ENCODE results near the gene TM4SF5. TPM values are rescaled to one million over a fixed set of nuclear protein-coding genes. Genes with fewer than 3 reads are reported as not detected.

TM4SF5 gene
- 1.1 TPM for polyA plus RNA-seq (ENCODE audit: insufficient read length)
- long read RNA-seq, donor 1, result 0 reads
- long read RNA-seq, donor 2, partial matches to known transcripts, result 0 of 2 reads
- long read RNA-seq, donor 2, other reads (novel, unspliced or antisense), result 0 of 2 reads
- long read RNA-seq, donor 3, partial matches to known transcripts, result 0 of 3 reads
- long read RNA-seq, donor 3, other reads (novel, unspliced or antisense), result 0 of 3 reads
- long read RNA-seq, donor 4, result 0 reads
- long read RNA-seq, donor 5, result 0 reads
- long read RNA-seq, donor 6, partial matches to known transcripts, result 0 of 2 reads
- long read RNA-seq, donor 6, other reads (novel, unspliced or antisense), result 0 of 2 reads
- long read RNA-seq, donor 7, partial matches to known transcripts, result 0 of 3 reads
- long read RNA-seq, donor 7, other reads (novel, unspliced or antisense), result 0 of 3 reads
- long read RNA-seq, donor 8, result 0 reads

DNA sequence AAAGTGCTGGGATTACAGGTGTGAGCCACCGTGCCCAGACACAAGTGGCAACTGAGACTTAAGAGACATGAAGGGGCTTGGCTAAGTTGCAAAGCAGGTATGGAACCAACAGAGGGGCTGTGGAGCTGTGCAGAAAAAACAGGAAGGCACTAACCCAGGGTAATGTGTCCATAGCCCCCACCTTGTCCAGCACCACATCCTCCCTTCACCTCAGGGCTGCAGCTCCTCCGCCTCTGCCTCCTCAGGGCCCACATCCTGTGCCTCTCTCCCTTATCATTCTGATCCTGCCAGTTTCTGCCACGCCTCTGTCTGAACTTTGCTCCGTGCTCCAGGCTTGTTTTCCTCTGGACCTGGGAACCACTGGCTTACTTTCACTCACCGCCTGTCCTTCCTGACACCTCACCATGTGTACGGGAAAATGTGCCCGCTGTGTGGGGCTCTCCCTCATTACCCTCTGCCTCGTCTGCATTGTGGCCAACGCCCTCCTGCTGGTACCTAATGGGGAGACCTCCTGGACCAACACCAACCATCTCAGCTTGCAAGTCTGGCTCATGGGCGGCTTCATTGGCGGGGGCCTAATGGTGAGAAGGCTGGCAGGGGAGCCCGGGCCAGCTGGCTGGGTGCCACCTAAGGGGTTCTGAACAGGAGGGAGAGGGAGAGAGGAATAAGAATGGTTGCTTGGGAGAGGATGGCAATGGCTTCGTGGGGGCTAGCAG lies at the start of gene TM4SF5:
Gene TM4SF5, plus strand, starts transcription at position 368 of the 716 bp plus-strand sequence. Its CDS starts 37 bp downstream, at position 405.
- no peak for DNase-seq

- DNase-seq, result no peak
These were observed 48.9 kb upstream of the TM4SF5 start for GRCh38 chr17:4722678-4723240.

DNA sequence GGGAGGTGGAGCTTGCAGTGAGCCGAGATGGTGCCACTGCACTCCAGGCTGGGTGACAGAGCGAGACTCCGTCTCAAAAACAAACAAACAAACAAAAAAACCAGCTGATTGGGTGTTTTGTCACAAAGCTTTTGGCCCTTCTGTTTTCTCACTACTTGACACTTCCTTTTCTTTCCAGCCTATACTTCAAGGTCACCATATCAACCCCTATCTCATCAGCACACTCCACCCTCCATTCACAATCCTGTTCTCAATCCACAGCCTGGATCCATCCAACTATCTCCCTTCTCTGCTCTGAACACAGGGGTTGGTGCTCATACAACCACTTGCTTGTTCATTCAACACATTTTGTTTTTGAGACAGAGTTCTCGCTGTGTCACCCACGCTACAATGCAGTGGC lies 47.0 kb upstream of the TM4SF5 start:
- no peak for DNase-seq

- no peak for DNase-seq
These were observed 45.9 kb upstream of the TM4SF5 start for GRCh38 chr17:4725646-4726310.

DNA sequence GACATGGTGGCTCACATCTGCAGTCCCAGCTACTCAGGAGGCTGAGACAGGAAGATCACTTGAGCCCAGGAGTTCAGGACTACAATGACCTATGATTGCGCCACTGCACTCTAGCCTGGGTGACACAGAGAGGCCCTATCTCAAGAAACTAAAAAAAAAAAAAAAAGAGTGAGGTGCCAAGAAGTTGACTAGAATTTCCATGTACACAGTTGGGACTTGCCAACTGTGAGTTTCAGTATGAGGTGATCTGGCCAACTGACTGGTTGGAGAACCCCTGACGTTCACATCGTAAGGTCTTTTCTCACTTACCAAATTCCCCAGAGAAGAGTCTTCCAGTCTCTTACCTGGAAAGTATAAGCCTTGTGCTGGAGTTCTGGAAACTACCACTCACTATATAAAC lies 43.6 kb upstream of the TM4SF5 start:
- DNase-seq, result no peak

DNA sequence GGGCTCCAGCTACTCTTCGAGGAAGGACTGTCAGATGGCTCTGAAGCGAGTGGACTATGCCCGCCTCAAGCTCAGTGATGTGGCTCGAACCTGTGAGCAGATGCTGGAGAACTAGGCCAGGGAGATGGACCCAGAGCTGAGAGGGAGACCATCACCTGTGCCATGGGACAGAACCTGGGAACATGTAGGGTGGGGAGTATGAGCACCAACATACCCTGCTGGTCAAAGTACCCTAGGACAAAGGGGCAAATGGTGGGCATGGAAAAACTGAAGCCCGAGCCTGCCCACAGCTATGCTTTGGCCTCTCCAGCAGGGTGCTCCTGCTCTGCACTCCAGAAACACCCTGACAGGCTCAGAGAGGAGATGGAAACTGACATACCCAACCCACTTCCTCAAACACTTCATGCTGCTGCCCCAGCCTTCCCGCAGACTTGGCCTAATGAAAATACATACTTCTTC lies 38.6 kb upstream of the TM4SF5 start:
- DNase-seq, result no peak

DNA sequence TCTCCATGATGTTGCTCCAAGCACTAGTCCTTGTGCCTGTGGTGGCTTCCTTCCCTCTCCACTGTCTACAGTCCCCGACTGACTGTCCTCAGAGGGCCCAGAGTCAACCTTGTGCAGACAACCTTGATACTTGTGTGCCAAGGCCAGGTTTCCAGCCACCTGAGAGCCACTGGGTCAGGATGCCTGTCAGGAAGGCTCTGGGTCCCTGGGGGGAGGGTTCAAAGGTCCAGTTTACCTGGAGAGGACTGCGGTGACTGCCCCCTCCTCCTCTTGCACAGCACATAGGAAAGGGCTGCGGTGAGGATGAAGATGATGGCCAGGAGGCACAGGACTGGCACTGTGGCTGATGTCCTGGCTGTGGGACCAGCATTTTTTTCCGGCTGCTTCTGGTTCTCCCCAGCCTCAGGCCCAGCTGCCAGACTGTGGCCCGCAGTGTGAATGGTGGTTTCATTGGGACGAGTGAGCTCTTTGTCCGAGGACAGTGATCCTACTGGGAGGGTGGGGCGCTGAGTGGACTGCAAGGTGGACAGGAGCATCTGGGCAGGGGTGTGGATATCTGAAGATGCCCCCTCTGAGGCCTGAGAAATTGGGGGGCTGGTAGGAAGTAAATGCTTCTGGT lies 36.7 kb upstream of the TM4SF5 start:
- DNase-seq, result no peak

DNA sequence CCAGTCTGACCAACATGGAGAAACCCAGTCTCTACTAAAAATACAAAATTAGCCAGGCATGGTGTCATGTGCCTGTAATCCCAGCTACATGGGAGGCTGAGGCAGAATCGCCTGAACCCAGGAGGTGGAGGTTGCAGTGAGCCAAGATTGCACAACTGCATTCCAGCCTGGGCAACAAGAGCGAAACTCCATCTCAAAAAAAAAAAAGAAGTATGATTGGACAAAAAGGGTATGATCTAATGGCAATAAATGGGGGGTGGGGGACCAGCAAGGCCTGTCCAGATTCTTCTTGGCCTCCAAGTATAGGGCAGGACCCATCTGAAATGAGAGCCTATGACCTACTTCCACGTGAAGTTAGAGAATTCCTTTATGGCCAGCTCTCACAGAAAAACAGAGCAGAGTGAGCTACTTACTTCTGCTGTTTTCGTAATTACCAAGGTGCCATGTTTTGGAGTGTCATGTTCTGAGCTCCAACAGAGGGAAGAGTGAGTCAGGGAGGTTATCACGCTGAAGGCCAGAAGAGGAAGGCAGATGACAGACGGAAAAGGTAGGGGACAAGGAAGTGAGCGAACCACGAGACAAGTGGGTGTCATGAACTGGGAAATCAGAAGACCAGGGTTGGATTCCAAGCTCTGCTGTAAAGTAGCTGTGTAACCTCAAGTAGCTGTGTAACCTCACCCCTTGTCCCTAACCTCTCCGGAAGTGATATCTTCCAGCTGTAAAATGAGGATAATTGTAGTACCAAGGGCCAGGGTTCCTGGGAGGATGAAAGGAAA lies 35.6 kb upstream of the TM4SF5 start:
- no peak for DNase-seq

DNA sequence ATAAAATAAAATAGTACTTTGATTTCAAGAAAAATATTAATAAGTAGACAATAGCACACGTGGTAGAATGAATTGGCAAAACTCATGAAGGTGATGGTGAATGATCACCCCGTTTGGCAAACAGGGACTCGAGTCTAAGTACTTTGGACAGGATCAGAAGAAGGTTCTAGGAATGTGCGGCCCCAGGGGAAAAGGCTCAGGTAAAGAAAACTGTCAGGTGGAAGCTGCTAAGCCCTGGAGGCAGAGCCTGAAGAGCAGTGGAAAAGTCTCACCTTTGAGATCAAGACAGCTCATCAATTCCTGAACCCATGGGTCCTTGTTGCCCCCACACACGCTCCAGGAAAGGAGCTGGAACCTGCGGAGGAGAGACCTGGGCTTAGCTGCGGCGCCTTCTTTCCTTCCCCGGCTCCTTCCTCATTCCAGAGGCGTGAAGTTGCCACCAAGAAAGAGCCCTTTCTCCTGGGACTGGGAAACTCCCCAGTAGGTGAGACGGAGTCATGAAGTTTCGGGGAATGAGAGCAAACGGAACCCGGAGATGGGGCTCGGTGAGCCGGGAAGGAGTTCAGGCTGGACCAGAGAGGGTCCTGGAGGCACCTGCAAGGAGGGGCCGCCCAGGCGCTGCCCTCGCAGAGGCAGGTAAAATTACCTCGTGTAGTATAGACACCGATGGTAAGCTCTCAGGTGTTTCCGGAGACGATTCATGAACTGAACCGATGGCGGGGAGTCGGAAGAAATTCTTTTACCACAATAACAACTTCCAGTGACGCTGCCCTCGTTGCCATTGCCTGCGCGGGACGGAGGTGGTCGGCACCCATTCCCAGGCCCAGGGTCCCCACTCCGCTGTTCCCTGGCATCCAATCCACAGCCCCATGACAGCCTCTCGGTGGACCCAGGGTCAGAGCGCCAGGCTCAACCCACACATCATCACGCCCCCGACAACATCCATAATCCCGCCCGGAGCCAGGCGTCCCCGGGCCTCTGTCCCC lies 33.3 kb upstream of the TM4SF5 start:
- no peak for DNase-seq

- DNase-seq, result no peak
These were observed 32.3 kb upstream of the TM4SF5 start, which contains the start of the genes CXCL16 and ZMYND15 for GRCh38 chr17:4739122-4740024. Gene CXCL16 (minus strand): TSS chr17:4739928. CDS start chr17:4739339, 589 bp downstream. Gene ZMYND15 (plus strand): TSS chr17:4739833. CDS start chr17:4740549, 716 bp downstream.

GRCh38 chr17:4740025-4740351 lies 31.7 kb upstream of the TM4SF5 start:
- no peak for DNase-seq

GRCh38 chr17:4740584-4740983 lies 31.1 kb upstream of the TM4SF5 start:
- no peak for DNase-seq

DNA sequence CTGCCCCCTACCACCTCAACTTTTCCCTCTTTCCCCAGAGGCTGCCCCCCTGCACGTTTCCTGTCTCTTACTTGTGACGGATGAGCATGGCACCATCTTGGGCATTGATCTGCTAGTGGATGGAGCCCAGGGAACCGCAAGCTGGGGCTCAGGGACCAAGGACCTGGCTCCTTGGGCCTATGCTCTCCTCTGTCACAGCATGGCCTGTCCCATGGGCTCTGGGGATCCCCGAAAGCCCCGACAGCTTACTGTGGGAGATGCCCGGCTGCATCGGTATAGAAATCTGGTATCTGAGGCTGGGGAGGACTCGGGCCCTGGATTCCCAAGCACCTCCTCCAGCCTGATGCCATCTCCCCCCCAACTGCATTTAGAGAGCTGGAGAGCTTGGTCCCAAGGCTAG lies 30.1 kb upstream of the TM4SF5 start:
- no peak for DNase-seq

DNA sequence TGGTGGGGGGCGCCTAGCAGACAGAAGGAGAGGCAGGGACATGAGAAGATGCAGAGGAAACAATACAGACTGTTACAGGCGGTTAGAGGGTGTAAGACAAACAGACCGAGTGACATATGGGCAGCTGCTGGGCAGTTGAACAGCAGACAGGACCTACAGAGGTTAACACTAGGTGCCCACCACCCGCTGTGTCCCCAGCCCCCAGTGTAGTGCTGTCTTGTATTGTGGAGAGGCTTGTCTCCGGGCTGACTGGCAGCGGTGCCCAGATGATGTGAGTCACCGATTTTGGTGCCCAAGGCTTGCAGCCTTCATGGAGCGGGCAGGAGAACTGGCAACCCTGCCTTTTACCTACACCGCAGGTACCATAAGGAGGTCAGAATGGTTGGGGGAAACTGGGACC lies 29.6 kb upstream of the TM4SF5 start:
- DNase-seq, result no peak

GRCh38 chr17:4742629-4743028 lies 29.1 kb upstream of the TM4SF5 start:
- no peak for DNase-seq

GRCh38 chr17:4743216-4743615 lies 28.5 kb upstream of the TM4SF5 start:
- no peak for DNase-seq

DNA sequence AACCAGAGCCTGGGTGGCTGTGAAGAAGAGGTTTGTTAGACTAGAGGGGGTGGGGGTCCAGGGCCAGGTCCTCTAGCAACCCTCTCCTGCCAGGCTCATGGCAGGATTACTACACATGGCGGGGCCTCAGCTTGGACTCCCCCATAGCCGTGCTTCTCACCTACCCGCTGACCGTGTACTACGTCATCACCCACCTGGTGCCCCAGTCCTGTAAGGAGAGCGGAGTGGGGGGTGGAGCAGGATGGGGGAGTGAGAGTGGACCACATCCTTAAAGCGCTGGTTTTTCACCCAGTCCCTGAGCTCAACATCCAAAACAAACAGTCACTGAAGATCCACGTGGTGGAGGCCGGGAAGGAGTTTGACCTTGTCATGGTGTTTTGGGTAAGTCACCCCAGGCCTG lies 27.8 kb upstream of the TM4SF5 start:
- no peak for DNase-seq

Data from left kidney (tissue), 8 donors.